Glutamatergic neuron (in vitro differentiated cells): Measurements from ENCODE around the gene SLC16A5. TPM values are rescaled to one million over a fixed set of nuclear protein-coding genes. Genes with fewer than 3 reads are reported as not detected.

ENCODE experiments used
- DNase-seq: peaks from one replicate; pipeline ENCODE4 v3.0.0; 2022
- H3K27ac Mint-ChIP-seq: one replicate; pipeline ENCODE4 v1.8.0; 2020; ENCODE audit warnings: mild to moderate bottlenecking, mixed read lengths, inconsistent platforms; ENCODE audit not compliant: unreplicated experiment
- H3K27me3 Mint-ChIP-seq: one replicate; pipeline ENCODE4 v1.8.0; 2020; ENCODE audit warnings: mild to moderate bottlenecking, moderate library complexity, mixed read lengths, inconsistent platforms; ENCODE audit not compliant: unreplicated experiment
- H3K36me3 Mint-ChIP-seq: one replicate; pipeline ENCODE4 v1.8.0; 2020; ENCODE audit warnings: mild to moderate bottlenecking, mixed read lengths, inconsistent platforms; ENCODE audit not compliant: unreplicated experiment
- H3K4me1 Mint-ChIP-seq: one replicate; pipeline ENCODE4 v1.8.0; 2020; ENCODE audit warnings: mild to moderate bottlenecking, low read depth, mixed read lengths, inconsistent platforms; ENCODE audit not compliant: unreplicated experiment
- H3K4me3 Mint-ChIP-seq: one replicate; pipeline ENCODE4 v1.8.0; 2020; ENCODE audit warnings: mild to moderate bottlenecking, mixed read lengths, inconsistent platforms; ENCODE audit not compliant: unreplicated experiment
- H3K9me3 Mint-ChIP-seq: one replicate; pipeline ENCODE4 v1.8.0; 2020; ENCODE audit warnings: mild to moderate bottlenecking, moderate library complexity, mixed read lengths, inconsistent platforms; ENCODE audit not compliant: unreplicated experiment
- total RNA-seq: library from RNA; stranded (reverse); fragmentation: NEBNext Ultra II Directional; extraction: Animal tissue kit (Norgen Biotek cat#: 25700); gene quantifications from one replicate; pipeline ENCODE4 v1.2.1, GENCODE V29; 2021; ENCODE audit not compliant: unreplicated experiment
- TF ChIP-seq, protein P1 (sequence below): fragments of 200-600 bp; sonication (generic); IDR thresholded peaks from one replicate; pipeline ENCODE4 v1.5.0; 2021; ENCODE audit not compliant: partially characterized antibody, unreplicated experiment

The SLC16A5 gene
- total RNA-seq, 1 donor from 2014 or later = 1.1 TPM

DNA sequence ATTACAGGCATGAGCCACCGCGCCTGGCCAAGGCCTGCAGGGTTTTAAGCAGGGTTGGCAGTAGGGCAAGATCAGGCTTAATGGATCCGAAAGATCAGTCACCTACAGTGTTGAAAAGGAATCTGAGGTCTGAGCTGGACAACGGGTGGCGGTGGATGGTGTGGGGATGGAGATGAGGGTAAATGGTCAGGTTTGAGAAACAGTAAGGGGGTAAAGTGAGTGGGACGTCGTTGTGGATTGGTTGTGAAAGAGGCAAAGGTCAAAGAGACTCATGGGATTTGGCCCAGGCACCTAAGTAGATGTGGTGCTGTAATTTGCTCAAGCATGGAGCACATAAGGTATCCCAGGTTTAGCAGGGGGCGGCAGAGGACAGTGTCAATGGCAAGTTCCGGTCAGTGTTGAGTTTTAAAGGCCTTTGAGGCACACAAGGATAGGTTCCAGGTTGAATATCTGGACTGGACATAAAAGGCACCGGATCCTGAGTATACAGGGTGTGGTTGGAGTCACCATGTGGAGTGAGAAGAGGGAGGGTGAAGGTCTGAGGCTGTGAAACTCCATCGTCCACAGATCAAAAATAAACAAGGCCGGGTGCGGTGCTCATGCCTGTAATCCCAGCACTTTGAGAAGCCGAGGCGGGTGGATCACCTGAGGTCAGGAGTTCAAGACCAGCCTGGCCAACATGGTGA, 1.1 kb upstream of the SLC16A5 start:
- Mint-ChIP-seq H3K36me3 (no peaks in the 10 kb centered on the region), H3K9me3 (peaks cover 4% of the 10 kb centered on the region), H3K27ac (no peak overlapping the region), H3K4me1 (peaks cover 2% of the 10 kb centered on the region), H3K4me3 (peak overlapping the region; percentile 53), H3K27me3 (peaks cover 17% of the 10 kb centered on the region)
- DNase-seq = no peak
- TF ChIP-seq, protein P1, sequence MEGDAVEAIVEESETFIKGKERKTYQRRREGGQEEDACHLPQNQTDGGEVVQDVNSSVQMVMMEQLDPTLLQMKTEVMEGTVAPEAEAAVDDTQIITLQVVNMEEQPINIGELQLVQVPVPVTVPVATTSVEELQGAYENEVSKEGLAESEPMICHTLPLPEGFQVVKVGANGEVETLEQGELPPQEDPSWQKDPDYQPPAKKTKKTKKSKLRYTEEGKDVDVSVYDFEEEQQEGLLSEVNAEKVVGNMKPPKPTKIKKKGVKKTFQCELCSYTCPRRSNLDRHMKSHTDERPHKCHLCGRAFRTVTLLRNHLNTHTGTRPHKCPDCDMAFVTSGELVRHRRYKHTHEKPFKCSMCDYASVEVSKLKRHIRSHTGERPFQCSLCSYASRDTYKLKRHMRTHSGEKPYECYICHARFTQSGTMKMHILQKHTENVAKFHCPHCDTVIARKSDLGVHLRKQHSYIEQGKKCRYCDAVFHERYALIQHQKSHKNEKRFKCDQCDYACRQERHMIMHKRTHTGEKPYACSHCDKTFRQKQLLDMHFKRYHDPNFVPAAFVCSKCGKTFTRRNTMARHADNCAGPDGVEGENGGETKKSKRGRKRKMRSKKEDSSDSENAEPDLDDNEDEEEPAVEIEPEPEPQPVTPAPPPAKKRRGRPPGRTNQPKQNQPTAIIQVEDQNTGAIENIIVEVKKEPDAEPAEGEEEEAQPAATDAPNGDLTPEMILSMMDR = no peak

DNA sequence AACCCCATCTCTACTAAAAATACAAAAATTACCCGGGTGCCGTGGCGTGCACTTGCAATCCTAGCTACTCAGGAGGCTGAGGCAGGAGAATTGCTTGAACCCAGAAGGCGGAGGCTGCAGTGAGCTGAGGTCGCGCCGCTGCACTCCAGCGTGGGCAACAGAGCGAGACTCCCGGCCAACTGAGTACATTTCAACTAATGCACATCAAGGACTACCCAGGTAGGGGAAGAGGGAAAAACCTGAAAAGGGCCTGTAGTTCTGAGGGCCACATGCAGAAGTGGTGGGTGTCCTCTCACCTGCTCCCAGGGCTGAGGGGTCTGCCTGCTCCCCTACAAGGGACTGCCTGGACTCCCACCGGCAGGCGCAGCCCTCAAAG, 584 bp upstream of the SLC16A5 start:
- Mint-ChIP-seq H3K36me3 (no peaks in the 10 kb centered on the region), H3K4me1 (peaks cover 2% of the 10 kb centered on the region), H3K27me3 (peaks cover 14% of the 10 kb centered on the region), H3K9me3 (peaks cover 4% of the 10 kb centered on the region), H3K27ac (no peak overlapping the region), H3K4me3 (peak overlapping the region; percentile 68)
- DNase-seq = no peak
- TF ChIP-seq, protein P1 = no peak

DNA sequence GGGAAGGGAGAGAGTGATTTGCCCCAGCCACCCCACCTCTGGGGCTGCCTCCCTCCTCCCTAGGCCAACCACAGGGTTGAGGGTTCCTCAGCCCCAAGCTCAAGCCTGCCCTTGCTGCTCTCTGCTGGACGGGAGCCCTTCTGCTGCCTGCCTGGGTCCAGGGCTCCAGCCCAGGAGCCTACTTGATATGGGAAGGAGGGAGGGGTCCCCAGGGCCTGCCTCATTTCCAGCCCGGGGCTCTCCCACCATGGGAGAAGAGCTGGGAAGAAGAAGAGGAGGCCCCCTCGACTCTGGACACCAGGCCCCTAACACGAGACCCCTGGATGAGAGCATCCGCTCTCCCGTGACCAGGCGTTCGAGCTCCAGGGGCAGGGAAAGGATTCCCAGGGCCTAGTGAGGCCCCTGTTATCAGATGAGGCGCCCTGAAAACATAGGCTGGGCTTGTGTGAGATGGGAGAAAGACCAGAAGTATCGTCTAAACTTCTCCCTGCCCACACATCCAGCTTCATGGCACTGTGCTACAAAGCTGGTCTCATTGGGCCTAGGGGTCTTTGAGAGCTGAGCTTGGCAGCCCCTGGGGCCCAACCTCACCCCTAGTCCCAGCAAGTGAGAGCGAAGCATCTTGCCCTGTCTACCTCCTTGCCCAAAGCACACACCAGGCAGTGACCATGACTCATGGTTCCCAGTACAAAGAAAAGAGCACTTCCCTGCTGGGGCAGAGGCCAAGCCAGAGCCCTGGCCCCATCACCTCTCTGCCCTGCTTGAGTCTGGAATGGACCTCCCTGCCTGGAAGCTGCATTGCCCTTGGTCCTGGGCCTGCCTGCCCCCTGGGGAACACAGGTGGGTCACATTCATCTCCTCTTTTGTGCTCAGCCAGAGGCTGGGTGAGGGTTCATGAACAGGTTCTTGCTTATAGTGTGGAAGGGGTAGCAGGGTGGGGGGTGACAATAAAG, 987 bp downstream of the SLC16A5 start:
- DNase-seq = no peak
- Mint-ChIP-seq H3K27me3 (peaks cover 16% of the 10 kb centered on the region), H3K4me3 (no peak overlapping the region), H3K4me1 (peaks cover 2% of the 10 kb centered on the region), H3K36me3 (no peaks in the 10 kb centered on the region), H3K27ac (no peak overlapping the region), H3K9me3 (peaks cover 6% of the 10 kb centered on the region)
- TF ChIP-seq, protein P1 = no peak

DNA sequence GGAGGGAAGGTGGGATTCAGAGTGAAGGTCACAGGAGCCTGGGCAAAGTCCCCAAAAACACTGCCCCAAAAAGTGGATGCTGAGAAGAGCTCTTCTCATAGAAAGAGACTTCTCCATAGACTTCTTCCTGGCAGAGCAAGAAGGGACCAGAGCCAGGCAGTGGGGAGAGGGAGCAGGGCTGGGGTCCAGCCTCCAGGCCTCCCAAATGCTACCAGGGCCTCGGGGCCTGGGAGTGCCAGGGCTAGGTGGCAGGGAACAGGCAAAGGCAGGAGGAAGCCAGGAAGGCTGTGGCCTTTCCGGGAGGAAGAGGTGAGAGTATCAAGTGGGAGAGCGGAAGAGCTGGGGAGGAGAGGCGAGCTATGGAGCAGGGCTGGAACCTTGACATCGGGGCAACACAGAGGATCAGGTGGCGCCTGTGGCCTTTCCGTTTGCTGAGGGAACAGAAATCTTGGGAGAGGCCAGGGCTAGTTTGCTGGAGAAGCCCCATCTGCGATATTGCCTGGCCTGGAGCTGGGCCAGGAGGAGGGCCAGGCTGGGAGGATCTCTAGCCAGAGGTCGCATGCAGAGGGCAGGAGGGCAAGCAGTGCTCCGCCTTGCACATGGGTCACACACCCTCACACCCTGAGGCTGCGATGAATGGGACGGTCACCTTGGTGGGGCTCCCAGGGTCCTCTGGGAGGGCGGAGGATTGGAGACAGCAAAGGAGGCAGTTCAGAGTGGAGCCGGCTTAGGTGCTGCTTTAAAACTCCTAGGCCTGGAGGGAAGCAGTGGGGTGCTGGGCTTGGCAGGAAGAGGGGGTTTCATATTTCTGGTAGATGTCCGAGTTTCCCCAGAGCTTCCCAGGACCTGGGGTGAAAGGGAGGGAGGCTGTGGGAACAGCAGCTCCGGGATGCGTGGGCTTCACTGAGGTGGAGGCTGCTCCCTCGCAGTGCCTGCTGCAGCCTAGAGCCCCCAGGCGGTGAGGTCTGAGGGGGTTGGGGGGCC, 3.4 kb downstream of the SLC16A5 start:
- peaks cover 14% of the 10 kb centered on the region for H3K27me3 Mint-ChIP-seq
- H3K4me1 Mint-ChIP-seq = no peaks in the 10 kb centered on the region
- H3K9me3 Mint-ChIP-seq = peaks cover 5% of the 10 kb centered on the region
- no peaks in the 10 kb centered on the region for H3K36me3 Mint-ChIP-seq
- DNase-seq = no peak
- no peak overlapping the region for H3K27ac Mint-ChIP-seq
- TF ChIP-seq, protein P1 = no peak
- H3K4me3 Mint-ChIP-seq = peak overlapping the region; percentile 38
